ENCODE results near the gene NFE2L3. TPM values are rescaled to one million over a fixed set of nuclear protein-coding genes. Genes with fewer than 3 reads are reported as not detected.
A peak's percentile ranks its signal among the peaks of the same experiment; 100 is the strongest.
"Not testable (repeated sequence)": the region's sequence is repeated elsewhere in the genome, so short reads cannot be mapped to it uniquely, and the experiment has no call there.

Gene NFE2L3
- total RNA-seq, 2 experiments from 2014 or later, result 21.5 to 24.0 TPM

GRCh38 chr7:26162431-26162830, 10.4 kb downstream of the NFE2L3 start:
- Mint-ChIP-seq H3K36me3 (ENCODE audit: low read depth) (peaks cover 38% of the 10 kb centered on the region), H3K4me1 (peaks cover 57% of the 10 kb centered on the region), H3K27me3 (no peaks in the 10 kb centered on the region), H3K4me3 (no peak overlapping the region), H3K9me3 (no peaks in the 10 kb centered on the region), H3K27ac (no peak overlapping the region)
- ChIA-PET POLR2A (interaction anchor here (14.1 kb wide), 1 partner anchor 34 kb away, joined by 406 read pairs; the partner anchor contains the start of genes CBX3 and HNRNPA2B1), CTCF (interaction anchor here (2.3 kb wide), 1 partner anchor 10 kb away, joined by 10 read pairs; the partner anchor contains the start of gene NFE2L3)
- DNase-seq, result no peak

GRCh38 chr7:26163804-26164203, 11.8 kb downstream of the NFE2L3 start:
- DNase-seq, CTCF ChIA-PET, H3K4me3 Mint-ChIP-seq, H3K9me3 Mint-ChIP-seq, H3K27me3 Mint-ChIP-seq, H3K27ac Mint-ChIP-seq: not testable (repeated sequence)
- POLR2A ChIA-PET, result interaction anchor here (1.2 kb wide), 1 partner anchor 19 kb away, joined by 3 read pairs; no protein-coding TSS in a partner anchor
- Mint-ChIP-seq H3K4me1 (peaks cover 48% of the 10 kb centered on the region), H3K36me3 (ENCODE audit: low read depth) (peaks cover 38% of the 10 kb centered on the region)

DNA sequence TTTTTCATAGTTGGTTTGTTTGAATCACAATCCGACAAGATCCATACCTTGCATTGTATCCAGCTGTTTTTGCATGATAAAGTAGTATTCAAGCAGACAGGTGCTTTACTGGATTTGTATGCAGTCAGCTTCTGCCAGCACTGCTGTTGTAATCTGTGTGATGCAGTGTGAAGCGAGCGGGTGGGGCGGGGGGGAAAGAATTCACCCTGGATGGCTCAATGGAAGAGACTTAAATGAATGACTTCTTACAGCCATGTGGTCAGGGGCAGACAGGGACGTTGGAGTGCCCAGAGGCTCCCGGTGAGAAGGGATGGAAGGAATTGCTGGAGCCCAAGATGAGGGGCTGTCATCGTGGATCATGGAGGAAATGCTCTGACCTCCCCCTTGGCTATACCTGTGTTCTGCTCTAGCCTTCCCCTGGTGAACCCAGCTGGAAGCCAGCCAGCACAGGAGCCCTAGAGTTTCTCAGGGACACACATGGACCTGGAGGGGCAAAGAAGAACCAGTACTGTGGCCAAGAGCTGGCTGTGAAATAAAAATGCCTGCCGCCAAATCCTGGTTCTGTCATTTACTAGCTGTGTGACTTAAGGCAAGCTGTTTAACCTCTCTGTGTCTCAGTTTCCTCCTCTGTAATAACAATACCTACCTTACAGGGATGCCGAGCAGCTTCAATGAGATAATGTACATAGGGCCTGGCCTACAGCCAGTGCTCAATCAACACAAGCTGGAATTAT, 14.1 kb downstream of the NFE2L3 start:
- DNase-seq, result no peak
- ChIA-PET POLR2A (interaction anchor here (0.7 to 3.9 kb wide), 8 partner anchors 10 to 33 kb away, joined by 3 to 34 read pairs (median 6); partner anchors contain the start of gene NFE2L3), CTCF (interaction anchor here (1.2 to 2.5 kb wide), 3 partner anchors 9 to 76 kb away, joined by 4 to 10 read pairs (median 8); partner anchors contain the start of gene NFE2L3)
- H3K9me3 Mint-ChIP-seq, result no peaks in the 10 kb centered on the region
- H3K27ac Mint-ChIP-seq, result peak overlapping the region; percentile 75
- H3K27me3 Mint-ChIP-seq, result no peaks in the 10 kb centered on the region
- H3K4me1 Mint-ChIP-seq, result peaks cover 38% of the 10 kb centered on the region
- H3K36me3 Mint-ChIP-seq (ENCODE audit: low read depth), result peaks cover 38% of the 10 kb centered on the region
- no peak overlapping the region for H3K4me3 Mint-ChIP-seq

DNA sequence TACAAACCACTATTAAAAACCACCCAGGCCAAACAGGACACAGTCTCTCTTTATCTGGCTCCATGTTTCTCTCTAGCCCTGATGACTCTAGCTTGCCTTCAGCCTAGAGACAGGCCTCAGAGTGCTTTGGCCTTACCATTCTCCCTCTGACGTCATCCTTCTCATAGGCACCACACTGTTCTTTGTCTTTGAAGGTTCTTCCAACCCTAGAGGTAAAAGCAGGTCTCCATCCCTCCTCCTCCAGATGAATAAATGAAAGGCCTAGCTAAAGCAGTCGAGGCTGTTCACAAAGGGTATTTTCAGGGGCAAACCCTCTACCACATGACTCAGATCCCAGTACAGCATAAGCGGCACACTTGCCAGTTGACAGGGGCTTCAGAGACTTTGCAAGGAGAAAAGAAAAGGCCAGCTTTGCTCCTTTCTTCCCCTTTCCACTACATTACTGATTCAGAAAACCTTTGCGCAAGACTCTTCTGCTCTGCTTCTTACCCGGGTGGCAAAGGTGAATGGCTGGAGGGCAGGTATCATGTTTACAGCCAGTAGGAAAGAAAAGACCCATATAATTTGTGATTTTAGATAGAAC, 14.8 kb downstream of the NFE2L3 start:
- peaks cover 45% of the 10 kb centered on the region for H3K36me3 Mint-ChIP-seq (ENCODE audit: low read depth)
- no peak overlapping the region for H3K4me3 Mint-ChIP-seq
- POLR2A ChIA-PET, result interaction anchor here (0.7 to 3.9 kb wide), 13 partner anchors 10 to 34 kb away, joined by 3 to 34 read pairs (median 4); partner anchors contain the start of gene NFE2L3

DNA sequence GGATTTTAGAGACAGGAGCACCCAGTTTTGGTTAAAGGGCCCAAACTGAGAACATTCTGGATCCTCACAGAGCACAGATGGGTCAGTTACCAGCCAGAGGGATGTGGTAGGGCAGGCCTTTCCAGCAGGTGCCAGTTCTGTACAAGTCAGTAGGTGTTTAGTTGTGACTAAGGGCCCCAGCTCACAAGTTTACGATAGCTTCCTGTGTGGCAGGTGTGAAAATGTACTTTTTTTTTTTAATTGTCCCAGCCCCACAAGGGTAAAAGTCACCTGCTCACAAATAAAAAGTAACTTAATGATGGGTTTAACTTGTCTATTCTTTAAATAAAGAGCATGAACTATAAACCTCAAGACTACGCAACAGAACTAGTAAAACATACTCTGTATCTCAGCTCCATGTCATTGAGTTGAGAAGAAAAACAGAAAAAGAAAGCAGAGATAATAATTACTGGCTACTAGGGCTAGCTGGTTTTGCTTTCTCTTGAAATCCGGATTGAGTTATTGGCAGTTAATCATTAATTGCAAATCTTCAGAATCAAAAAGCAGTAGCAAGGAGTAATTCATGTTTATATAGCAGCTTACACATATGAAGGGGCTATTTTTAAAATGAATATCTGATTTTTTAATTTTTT, 15.4 kb downstream of the NFE2L3 start:
- H3K27ac Mint-ChIP-seq, result peak overlapping the region; percentile 75
- POLR2A ChIA-PET, result interaction anchor here (0.8 to 3.9 kb wide), 12 partner anchors 11 to 34 kb away, joined by 3 to 34 read pairs (median 4); partner anchors contain the start of gene NFE2L3
- peaks cover 36% of the 10 kb centered on the region for H3K4me1 Mint-ChIP-seq
- DNase-seq, result peak; percentile 44
- CTCF ChIA-PET, result interaction anchor here (0.5 to 2.5 kb wide), 5 partner anchors 9 to 77 kb away, joined by 3 to 10 read pairs (median 4); partner anchors contain the start of gene NFE2L3
- peaks cover 49% of the 10 kb centered on the region for H3K36me3 Mint-ChIP-seq (ENCODE audit: low read depth)
- H3K9me3 Mint-ChIP-seq, result no peaks in the 10 kb centered on the region
- H3K4me3 Mint-ChIP-seq, result no peak overlapping the region
- H3K27me3 Mint-ChIP-seq, result no peaks in the 10 kb centered on the region

More for the DNA sequence above, 14.8 kb downstream of the NFE2L3 start:
- Mint-ChIP-seq H3K27me3 (no peaks in the 10 kb centered on the region), H3K4me1 (peaks cover 38% of the 10 kb centered on the region), H3K9me3 (no peaks in the 10 kb centered on the region), H3K27ac (peak overlapping the region; percentile 75)
- CTCF ChIA-PET, result interaction anchor here (1.2 to 2.5 kb wide), 4 partner anchors 9 to 76 kb away, joined by 4 to 10 read pairs (median 6); partner anchors contain the start of gene NFE2L3
- no peak for DNase-seq

DNA sequence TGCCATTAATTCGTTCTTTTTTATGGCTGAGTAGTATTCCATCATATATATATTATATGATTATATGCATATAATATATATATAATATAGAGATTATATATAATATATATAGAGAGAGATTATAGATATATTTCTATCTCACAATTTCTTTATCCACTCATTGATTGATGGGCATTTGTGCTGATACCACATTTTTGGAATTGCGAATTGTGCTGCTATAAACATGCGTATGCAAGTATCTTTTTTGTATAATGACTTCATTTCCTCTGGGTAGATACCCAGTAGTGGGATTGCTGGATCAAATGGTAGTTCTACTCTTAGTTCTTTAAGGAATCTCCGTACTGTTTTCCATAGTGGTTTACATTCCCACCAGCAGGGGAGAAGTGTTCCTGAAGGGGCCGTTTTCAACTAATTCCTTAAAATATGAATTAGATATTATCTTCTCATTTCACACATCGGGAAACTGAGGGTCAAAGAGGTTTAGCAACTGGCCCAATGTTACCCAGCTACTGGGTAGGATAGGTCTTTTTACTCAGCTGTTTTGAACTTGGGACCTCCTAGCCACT, 16.5 kb downstream of the NFE2L3 start:
- Mint-ChIP-seq H3K9me3 (no peaks in the 10 kb centered on the region), H3K27ac (no peak overlapping the region), H3K36me3 (ENCODE audit: low read depth) (peaks cover 46% of the 10 kb centered on the region), H3K4me3 (no peak overlapping the region), H3K4me1 (peaks cover 36% of the 10 kb centered on the region), H3K27me3 (no peaks in the 10 kb centered on the region)
- CTCF ChIA-PET, result no interaction called here
- POLR2A ChIA-PET, result interaction anchor here (3.9 kb wide), 1 partner anchor 19 kb away, joined by 33 read pairs; no protein-coding TSS in a partner anchor
- no peak for DNase-seq

DNA sequence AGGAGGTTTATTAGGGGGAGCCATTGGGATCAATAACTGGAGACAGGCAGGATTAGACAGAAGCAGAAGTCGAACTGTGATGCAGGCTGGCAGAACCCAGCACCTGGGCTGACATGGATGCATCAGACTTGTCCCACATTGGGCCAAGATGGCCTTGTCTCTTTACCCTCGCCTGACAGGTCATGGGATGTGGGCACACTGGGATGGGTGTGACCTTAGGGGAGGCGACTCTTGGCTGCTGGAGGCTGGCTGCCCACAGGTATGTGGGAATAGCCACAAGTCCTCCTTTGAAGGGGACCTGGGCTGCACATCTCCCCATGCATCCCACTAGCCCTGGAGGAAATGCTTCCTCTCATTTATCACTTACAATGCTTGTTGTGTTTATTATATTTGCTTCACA, 17.3 kb downstream of the NFE2L3 start:
- DNase-seq, result no peak
- Mint-ChIP-seq H3K4me3 (no peak overlapping the region), H3K27me3 (no peaks in the 10 kb centered on the region), H3K36me3 (ENCODE audit: low read depth) (peaks cover 46% of the 10 kb centered on the region), H3K27ac (no peak overlapping the region), H3K9me3 (no peaks in the 10 kb centered on the region), H3K4me1 (peaks cover 39% of the 10 kb centered on the region)
- POLR2A ChIA-PET, result interaction anchor here (0.7 kb wide), 1 partner anchor 17 kb away, joined by 3 read pairs; the partner anchor contains the start of gene NFE2L3
- CTCF ChIA-PET, result no interaction called here

DNA sequence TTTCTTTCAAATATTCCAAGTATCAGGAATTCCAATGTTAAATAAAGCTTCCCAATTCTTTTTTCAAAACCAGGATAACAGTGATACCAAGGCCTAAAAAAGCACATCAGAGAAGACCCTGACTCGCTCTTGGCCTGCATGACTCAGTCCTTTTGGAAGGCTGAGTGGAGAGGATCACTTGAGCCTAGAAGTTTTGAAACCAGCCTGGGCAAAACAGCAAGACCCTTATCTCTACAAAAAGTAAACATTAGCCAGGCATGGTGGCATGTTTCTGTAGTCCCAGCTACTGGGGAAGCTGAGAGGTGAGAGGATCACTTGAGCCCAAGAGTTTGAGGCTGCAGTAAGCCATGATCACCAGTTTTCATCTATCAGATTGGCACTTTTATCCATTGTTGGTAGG, 18.7 kb downstream of the NFE2L3 start:
- no peaks in the 10 kb centered on the region for H3K9me3 Mint-ChIP-seq
- ChIA-PET POLR2A (interaction anchor here (0.9 to 1.2 kb wide), 2 partner anchors 12 to 18 kb away, joined by 3 to 7 read pairs; no protein-coding TSS in a partner anchor), CTCF (no interaction called here)
- H3K4me3 Mint-ChIP-seq, result no peak overlapping the region
- no peaks in the 10 kb centered on the region for H3K27me3 Mint-ChIP-seq
- peaks cover 42% of the 10 kb centered on the region for H3K36me3 Mint-ChIP-seq (ENCODE audit: low read depth)
- H3K4me1 Mint-ChIP-seq, result peaks cover 41% of the 10 kb centered on the region
- DNase-seq, result no peak
- H3K27ac Mint-ChIP-seq, result no peak overlapping the region

GRCh38 chr7:26171601-26172000, 19.6 kb downstream of the NFE2L3 start:
- H3K36me3 Mint-ChIP-seq (ENCODE audit: low read depth), result peaks cover 42% of the 10 kb centered on the region
- ChIA-PET POLR2A (interaction anchor here (1.3 to 1.6 kb wide), 2 partner anchors 14 to 29 kb away, joined by 4 to 5 read pairs; partner anchors contain the start of gene HNRNPA2B1), CTCF (interaction anchor here (0.7 to 1.3 kb wide), 4 partner anchors 16 to 1424 kb away, joined by 3 to 5 read pairs (median 4); partner anchors contain the start of gene NFE2L3)
- H3K27me3 Mint-ChIP-seq, result no peaks in the 10 kb centered on the region
- peaks cover 31% of the 10 kb centered on the region for H3K4me1 Mint-ChIP-seq
- H3K4me3 Mint-ChIP-seq, result no peak overlapping the region
- H3K9me3 Mint-ChIP-seq, result no peaks in the 10 kb centered on the region
- H3K27ac Mint-ChIP-seq, result no peak overlapping the region
- no peak for DNase-seq

DNA sequence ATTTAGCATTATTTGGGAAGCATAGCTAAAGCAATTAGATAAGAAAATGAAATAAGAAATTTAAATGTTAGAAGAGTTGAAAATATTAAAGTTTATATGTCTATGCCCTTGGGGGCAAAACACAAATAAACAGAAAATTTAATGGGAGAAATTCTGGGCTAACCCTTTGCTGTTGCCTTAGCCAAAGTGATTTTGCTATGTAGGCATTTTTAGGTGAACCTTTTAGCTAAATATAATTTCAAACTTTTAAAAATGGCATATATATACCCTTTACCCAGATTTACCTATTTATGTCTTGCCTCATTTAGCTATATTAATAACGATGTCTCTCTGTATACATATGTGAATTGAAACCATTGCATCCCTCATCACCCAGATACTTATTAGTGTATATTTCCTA, 20.1 kb downstream of the NFE2L3 start:
- ChIA-PET CTCF (interaction anchor here (0.7 to 1.3 kb wide), 4 partner anchors 15 to 1425 kb away, joined by 3 to 5 read pairs (median 4); partner anchors contain the start of gene NFE2L3), POLR2A (interaction anchor here (1.3 to 1.6 kb wide), 2 partner anchors 13 to 28 kb away, joined by 4 to 5 read pairs; partner anchors contain the start of gene HNRNPA2B1)
- Mint-ChIP-seq H3K4me3 (no peak overlapping the region), H3K27me3 (no peaks in the 10 kb centered on the region), H3K27ac (no peak overlapping the region), H3K36me3 (ENCODE audit: low read depth) (peaks cover 40% of the 10 kb centered on the region), H3K4me1 (peaks cover 27% of the 10 kb centered on the region), H3K9me3 (no peaks in the 10 kb centered on the region)
- DNase-seq, result no peak

DNA sequence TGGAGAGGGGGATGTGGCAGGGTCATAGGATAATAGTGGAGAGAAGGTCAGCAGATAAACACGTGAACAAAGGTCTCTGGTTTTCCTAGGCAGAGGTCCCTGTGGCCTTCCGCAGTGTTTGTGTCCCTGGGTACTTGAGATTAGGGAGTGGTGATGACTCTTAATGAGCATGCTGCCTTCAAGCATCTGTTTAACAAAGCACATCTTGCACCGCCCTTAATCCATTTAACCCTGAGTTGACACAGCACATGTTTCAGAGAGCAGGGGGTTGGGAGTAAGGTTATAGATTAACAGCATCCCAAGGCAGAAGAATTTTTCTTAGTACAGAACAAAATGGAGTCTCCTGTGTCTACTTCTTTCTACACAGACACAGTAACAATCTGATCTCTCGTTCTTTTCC, 23.9 kb downstream of the NFE2L3 start:
- H3K9me3 Mint-ChIP-seq, POLR2A ChIA-PET, DNase-seq, H3K27ac Mint-ChIP-seq, H3K27me3 Mint-ChIP-seq, H3K4me3 Mint-ChIP-seq: not testable (repeated sequence)
- CTCF ChIA-PET, result interaction anchor here (0.8 kb wide), 1 partner anchor 97 kb away, joined by 3 read pairs; no protein-coding TSS in a partner anchor
- Mint-ChIP-seq H3K36me3 (ENCODE audit: low read depth) (peaks cover 30% of the 10 kb centered on the region), H3K4me1 (peaks cover 17% of the 10 kb centered on the region)

GRCh38 chr7:26176696-26177095, 24.7 kb downstream of the NFE2L3 start:
- H3K36me3 Mint-ChIP-seq (ENCODE audit: low read depth), result peaks cover 25% of the 10 kb centered on the region
- DNase-seq, H3K4me3 Mint-ChIP-seq, POLR2A ChIA-PET, CTCF ChIA-PET, H3K27ac Mint-ChIP-seq, H3K9me3 Mint-ChIP-seq, H3K27me3 Mint-ChIP-seq: not testable (repeated sequence)
- peaks cover 20% of the 10 kb centered on the region for H3K4me1 Mint-ChIP-seq
